A673 (cell line): ENCODE results near the gene TMEM174. TPM values are rescaled to one million over a fixed set of nuclear protein-coding genes. Genes with fewer than 3 reads are reported as not detected.

Source experiments
- BruUV-seq: library from RNA; stranded (reverse); fragments of 400-500 nt; replicated peaks from 2 replicates; lab custom pipeline; 2021; lab: Mats Ljungman, UMichigan
- CTCF ChIA-PET: fragments of 300-600 bp; sonication (Branson Sonifier 250); formaldehyde crosslinking; loops from one replicate; lab custom pipeline; 2022; ENCODE audit warnings: antibody characterized with exemption; lab: Charles Lee
- POLR2A ChIA-PET: fragments of 300-600 bp; sonication (Branson Sonifier 250); formaldehyde crosslinking; loops from one replicate; lab custom pipeline; 2022; ENCODE audit warnings: antibody characterized with exemption; ENCODE audit not compliant: low non-redundant PET; lab: Charles Lee
- DNase-seq: peaks from one replicate; pipeline ENCODE4 v3.0.0-alpha.2; 2015; ENCODE audit warnings: low spot score
- H3K27ac ChIP-seq: fragments of 200-600 bp; sonication (generic); 2 replicates; pipeline ENCODE4 v1.5.1; 2016; ENCODE audit warnings: mixed run types, low read depth, mild to moderate bottlenecking, mixed read lengths, antibody characterized with exemption, low read length; ENCODE audit not compliant: poor library complexity, severe bottlenecking
- H3K27me3 ChIP-seq: fragments of 200-600 bp; sonication (generic); replicated peaks from 2 replicates; pipeline ENCODE4 v1.6.1; 2017; ENCODE audit warnings: mixed run types, low read depth, mild to moderate bottlenecking, mixed read lengths, antibody characterized with exemption, low read length; ENCODE audit not compliant: insufficient read depth, poor library complexity
- H3K36me3 ChIP-seq: fragments of 200-600 bp; sonication (generic); 2 replicates; pipeline ENCODE4 v1.6.1; 2016; ENCODE audit warnings: mixed run types, mild to moderate bottlenecking, mixed read lengths, antibody characterized with exemption, low read length; ENCODE audit not compliant: insufficient read depth, poor library complexity, severe bottlenecking
- H3K4me1 ChIP-seq: fragments of 200-600 bp; sonication (generic); 2 replicates; pipeline ENCODE4 v1.6.1; 2017; ENCODE audit warnings: mixed run types, mild to moderate bottlenecking, mixed read lengths, antibody characterized with exemption, low read length; ENCODE audit not compliant: insufficient read depth, poor library complexity, severe bottlenecking
- H3K4me3 ChIP-seq: fragments of 200-600 bp; sonication (generic); 2 replicates; pipeline ENCODE4 v1.5.1; 2016; ENCODE audit warnings: low read depth, mixed run types, mild to moderate bottlenecking, mixed read lengths, low read length; ENCODE audit not compliant: poor library complexity, severe bottlenecking
- H3K9me3 ChIP-seq: fragments of 200-600 bp; sonication (generic); 2 replicates; pipeline ENCODE4 v1.6.1; 2016; ENCODE audit warnings: mixed run types, low read depth, mild to moderate bottlenecking, mixed read lengths, antibody characterized with exemption, low read length; ENCODE audit not compliant: poor library complexity, severe bottlenecking
- CTCF ChIP-seq: fragments of 300-800, 200-600 bp; sonication (generic); conservative IDR thresholded peaks from 2 replicates; pipeline ENCODE4 v1.5.1; 2017; ENCODE audit warnings: low read depth, mild to moderate bottlenecking, antibody characterized with exemption, low read length, moderate library complexity, mixed read lengths
- EZH2 ChIP-seq: fragments of 200-600 bp; sonication (generic); IDR thresholded peaks from 2 replicates; pipeline ENCODE4 v1.6.1; 2017; ENCODE audit warnings: borderline replicate concordance, low read depth, mild to moderate bottlenecking, mixed read lengths, antibody characterized with exemption, low read length; ENCODE audit not compliant: poor library complexity, severe bottlenecking
- intact Hi-C: fragments of 100-400 bp; cut with micrococcal nuclease; formaldehyde crosslinking; loops from one replicate; pipeline ENCODE4 v1.10.0; 2022; ENCODE audit not compliant: unreplicated experiment
- total RNA-seq: library from RNA; stranded (reverse); gene quantifications from 2 replicates; pipeline ENCODE4 v1.2.3, GENCODE V29; 2021

Gene TMEM174
- total RNA-seq, 1 experiment from 2014 or later = not detected

GRCh38 chr5:73143716-73144115, 29.3 kb upstream of the TMEM174 start:
- DNase-seq = no peak
- POLR2A ChIA-PET = no interaction called here
- H3K4me3 ChIP-seq = no peak overlapping the region
- H3K27ac ChIP-seq = no peak overlapping the region
- BruUV-seq = no TSS peak
- H3K9me3 ChIP-seq = no peaks in the 10 kb centered on the region
- no peaks in the 10 kb centered on the region for H3K36me3 ChIP-seq
- H3K27me3 ChIP-seq = no peaks in the 10 kb centered on the region
- H3K4me1 ChIP-seq = no peaks in the 10 kb centered on the region
- intact Hi-C loops = no loop called here
- CTCF ChIA-PET = no interaction called here
- TF ChIP-seq CTCF (no peak), EZH2 (no peak)

- H3K9me3 ChIP-seq = no peaks in the 10 kb centered on the region
- H3K36me3 ChIP-seq = no peaks in the 10 kb centered on the region
- H3K27ac ChIP-seq = no peak overlapping the region
- BruUV-seq = no TSS peak
- no peaks in the 10 kb centered on the region for H3K27me3 ChIP-seq
- no peaks in the 10 kb centered on the region for H3K4me1 ChIP-seq
- intact Hi-C loops = no loop called here
- no peak for DNase-seq
- ChIA-PET POLR2A (no interaction called here), CTCF (no interaction called here)
- no peak overlapping the region for H3K4me3 ChIP-seq
- TF ChIP-seq EZH2 (no peak), CTCF (no peak)
Observed at GRCh38 chr5:73149540-73149939, 23.5 kb upstream of the TMEM174 start.

GRCh38 chr5:73150876-73151275, 22.1 kb upstream of the TMEM174 start:
- DNase-seq = no peak
- TF ChIP-seq CTCF = no peak
- TF ChIP-seq EZH2 = no peak
- Histone ChIP-seq H3K36me3 (no peaks in the 10 kb centered on the region), H3K27ac (no peak overlapping the region), H3K4me1 (no peaks in the 10 kb centered on the region), H3K9me3 (no peaks in the 10 kb centered on the region), H3K27me3 (no peaks in the 10 kb centered on the region), H3K4me3 (no peak overlapping the region)
- intact Hi-C loops = no loop called here
- POLR2A ChIA-PET = no interaction called here
- CTCF ChIA-PET = no interaction called here
- BruUV-seq = no TSS peak
